ENCODE measurements around the gene PRKAG2. TPM values are rescaled to one million over a fixed set of nuclear protein-coding genes. Genes with fewer than 3 reads are reported as not detected.

PRKAG2 gene
- total and polyA plus RNA-seq, 8 donors = 12.9 to 34.6 (median 18.0) TPM

DNA sequence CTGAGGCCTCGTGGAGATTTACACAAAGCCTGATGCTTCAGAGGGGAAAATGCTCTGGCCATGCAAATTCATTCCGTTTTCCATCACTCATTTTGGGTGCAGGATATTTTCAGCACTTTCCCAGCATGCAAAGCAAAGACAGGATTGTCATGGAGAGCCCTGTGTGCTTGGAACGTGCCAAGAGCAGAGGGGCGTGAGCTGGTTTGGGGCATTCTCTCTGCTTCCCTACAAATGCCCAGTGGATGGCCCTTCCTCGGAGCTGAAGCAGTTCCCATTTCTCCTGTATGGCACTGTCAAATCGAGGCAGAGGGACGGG is 164.1 kb downstream of the PRKAG2 start:
- Histone ChIP-seq H3K36me3 (no peaks in the 10 kb centered on the region), H3K27me3 (no peaks in the 10 kb centered on the region), H3K4me1 (peaks cover 0 to 3% of the 10 kb centered on the region in 2 donors), H3K27ac (no peak overlapping the region), H3K9me3 (no peaks in the 10 kb centered on the region), H3K4me3 (no peak overlapping the region)
- ATAC-seq (no peak), DNase-seq (no peak)
- intact Hi-C loops (cut with DNase I) = no loop called here
- TF ChIP-seq, protein P1, sequence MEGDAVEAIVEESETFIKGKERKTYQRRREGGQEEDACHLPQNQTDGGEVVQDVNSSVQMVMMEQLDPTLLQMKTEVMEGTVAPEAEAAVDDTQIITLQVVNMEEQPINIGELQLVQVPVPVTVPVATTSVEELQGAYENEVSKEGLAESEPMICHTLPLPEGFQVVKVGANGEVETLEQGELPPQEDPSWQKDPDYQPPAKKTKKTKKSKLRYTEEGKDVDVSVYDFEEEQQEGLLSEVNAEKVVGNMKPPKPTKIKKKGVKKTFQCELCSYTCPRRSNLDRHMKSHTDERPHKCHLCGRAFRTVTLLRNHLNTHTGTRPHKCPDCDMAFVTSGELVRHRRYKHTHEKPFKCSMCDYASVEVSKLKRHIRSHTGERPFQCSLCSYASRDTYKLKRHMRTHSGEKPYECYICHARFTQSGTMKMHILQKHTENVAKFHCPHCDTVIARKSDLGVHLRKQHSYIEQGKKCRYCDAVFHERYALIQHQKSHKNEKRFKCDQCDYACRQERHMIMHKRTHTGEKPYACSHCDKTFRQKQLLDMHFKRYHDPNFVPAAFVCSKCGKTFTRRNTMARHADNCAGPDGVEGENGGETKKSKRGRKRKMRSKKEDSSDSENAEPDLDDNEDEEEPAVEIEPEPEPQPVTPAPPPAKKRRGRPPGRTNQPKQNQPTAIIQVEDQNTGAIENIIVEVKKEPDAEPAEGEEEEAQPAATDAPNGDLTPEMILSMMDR (IDR thresholded peaks at IDR 0.05) = no peak

DNA sequence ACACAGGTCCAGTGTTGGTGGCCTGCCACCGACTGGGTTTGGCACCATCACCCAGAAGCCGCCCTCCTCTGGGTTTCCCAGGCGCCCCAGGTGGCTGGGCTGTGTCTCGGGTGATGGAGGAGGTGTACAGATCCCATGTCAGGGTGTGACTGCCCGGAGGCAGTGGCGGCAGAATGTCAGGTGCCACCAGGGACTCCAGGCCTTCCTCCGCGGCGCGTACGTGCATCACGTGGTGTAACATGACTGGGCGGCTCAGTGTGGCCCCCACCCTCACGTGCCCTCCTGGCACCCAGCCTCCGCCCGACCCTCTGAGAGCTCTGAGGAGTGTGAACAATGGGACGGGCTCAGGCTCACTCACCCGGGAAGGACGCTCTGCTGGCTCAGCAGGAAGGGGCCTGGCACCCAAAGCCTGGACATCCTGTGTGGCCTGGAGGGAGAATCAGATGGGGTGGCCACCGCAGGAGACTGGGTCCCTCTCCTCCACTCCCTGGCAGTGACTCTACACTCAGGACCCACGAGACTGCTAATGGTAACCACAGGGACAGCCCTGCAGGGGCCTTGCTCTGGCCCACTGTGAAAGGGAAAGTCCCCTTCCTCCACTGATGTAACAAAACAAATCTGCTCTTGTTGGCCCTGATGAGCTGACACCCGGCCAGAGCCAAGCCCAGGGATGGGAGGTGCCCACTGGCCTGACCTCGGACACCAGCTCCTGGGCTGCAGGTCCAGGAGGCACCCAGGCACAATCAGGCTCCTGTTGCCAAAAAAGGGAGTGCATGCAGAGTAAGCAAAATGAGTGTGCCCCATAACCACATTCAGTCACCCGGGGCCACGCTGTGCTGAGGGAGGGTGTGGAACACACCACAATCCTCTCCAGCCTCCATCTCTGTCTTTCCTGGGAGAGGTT is 164.8 kb downstream of the PRKAG2 start:
- ATAC-seq = peak; percentile 39

GRCh38 chr7:151711435-151711872 is 165.5 kb downstream of the PRKAG2 start:
- Histone ChIP-seq H3K4me1 (peaks cover 0 to 3% of the 10 kb centered on the region in 2 donors), H3K27ac (no peak overlapping the region), H3K9me3 (no peaks in the 10 kb centered on the region), H3K4me3 (no peak overlapping the region), H3K36me3 (no peaks in the 10 kb centered on the region), H3K27me3 (no peaks in the 10 kb centered on the region)
- TF ChIP-seq, protein P1 (IDR thresholded peaks at IDR 0.05) = no peak
- no peak for DNase-seq
- intact Hi-C loops (cut with DNase I) = no loop called here
- ATAC-seq = peak; percentile 3

More for the DNA sequence above, 164.8 kb downstream of the PRKAG2 start:
- Histone ChIP-seq H3K27me3 (no peaks in the 10 kb centered on the region), H3K27ac (no peak overlapping the region), H3K36me3 (no peaks in the 10 kb centered on the region), H3K4me1 (peaks cover 0 to 3% of the 10 kb centered on the region in 2 donors), H3K4me3 (no peak overlapping the region), H3K9me3 (no peaks in the 10 kb centered on the region)
- TF ChIP-seq, protein P1 (IDR thresholded peaks at IDR 0.05) = no peak
- intact Hi-C loops (cut with DNase I) = no loop called here
- DNase-seq = peak in 1 of 4 donors; percentile 82

- no peaks in the 10 kb centered on the region for H3K9me3 ChIP-seq
- no peak overlapping the region for H3K27ac ChIP-seq
- no peaks in the 10 kb centered on the region for H3K36me3 ChIP-seq
- no peak overlapping the region for H3K4me3 ChIP-seq
- no peak for ATAC-seq
- no peak for DNase-seq
- peaks cover 0 to 7% of the 10 kb centered on the region in 2 donors for H3K4me1 ChIP-seq
- TF ChIP-seq, protein P1 (IDR thresholded peaks at IDR 0.05) = no peak
- intact Hi-C loops (cut with DNase I) = no loop called here
- no peaks in the 10 kb centered on the region for H3K27me3 ChIP-seq
Measured at GRCh38 chr7:151710646-151711434, 166.1 kb downstream of the PRKAG2 start.

DNA sequence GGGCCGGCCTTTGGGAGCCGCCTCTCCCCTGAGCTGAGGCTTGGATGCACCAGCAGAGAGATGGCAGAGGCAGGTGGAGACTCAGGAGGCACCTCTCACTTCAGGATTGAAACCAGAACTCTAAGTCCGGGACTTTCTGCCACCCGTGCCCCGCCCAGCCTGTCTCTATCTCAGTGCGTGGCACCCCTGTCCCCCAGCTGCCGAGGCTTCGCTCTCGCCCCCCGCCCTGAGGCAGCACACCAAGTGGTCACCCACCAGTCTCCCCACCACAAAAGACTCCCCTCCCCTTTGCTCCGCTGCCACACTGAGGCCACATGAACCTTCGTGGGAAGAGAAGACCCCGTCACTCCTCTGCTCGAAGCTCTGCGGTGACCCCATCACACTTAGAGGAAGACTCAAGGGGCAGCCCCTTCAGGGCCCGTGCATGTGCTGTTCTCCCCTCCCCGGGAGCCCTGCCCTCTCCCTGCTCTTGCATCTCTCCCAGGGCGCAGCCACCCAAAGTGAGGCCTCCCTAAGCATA is 166.7 kb downstream of the PRKAG2 start:
- ATAC-seq (no peak), DNase-seq (peak in 1 of 4 donors; percentile 70)
- Histone ChIP-seq H3K27me3 (no peaks in the 10 kb centered on the region), H3K36me3 (no peaks in the 10 kb centered on the region), H3K9me3 (no peaks in the 10 kb centered on the region), H3K4me3 (no peak overlapping the region), H3K4me1 (peaks cover 0 to 11% of the 10 kb centered on the region in 2 donors), H3K27ac (no peak overlapping the region)
- TF ChIP-seq, protein P1 (IDR thresholded peaks at IDR 0.05) = no peak
- intact Hi-C loops (cut with DNase I) = no loop called here

Data from left lung (tissue), 10 donors.